GM12878 (cell line): ENCODE data around the gene NKX1-2. TPM values are rescaled to one million over a fixed set of nuclear protein-coding genes. Genes with fewer than 3 reads are reported as not detected.

ENCODE experiments used
- ATAC-seq: fragments of 200-7000 bp; cut with Tn5 transposase; 3 replicates; pipeline ENCODE4 v1.9.1; 2020; ENCODE audit warnings: mild to moderate bottlenecking, moderate library complexity
- BruUV-seq: library from RNA; stranded (reverse); fragments of 400-500 nt; replicated peaks from 2 replicates; lab custom pipeline; 2021; lab: Mats Ljungman, UMichigan
- CTCF ChIA-PET: fragments of 300-600 bp; sonication (Branson Sonifier 250); formaldehyde crosslinking; extraction: SDS; loops from one replicate; lab custom pipeline; 2021; ENCODE audit warnings: inconsistent platforms; lab: Yijun Ruan, JAX
- POLR2A ChIA-PET: fragments of 350-600 bp; formaldehyde crosslinking; extraction: SDS; loops from one replicate; lab custom pipeline; 2021; ENCODE audit warnings: inconsistent platforms; lab: Charles Lee
- RAD21 ChIA-PET: fragments of 300-600 bp; sonication (Branson Sonifier 250); formaldehyde crosslinking; loops from one replicate; lab custom pipeline; 2023; ENCODE audit warnings: antibody characterized with exemption; ENCODE audit not compliant: unreplicated experiment; lab: Charles Lee
- SMC1A ChIA-PET: fragments of 300-600 bp; sonication (Branson Sonifier 250); formaldehyde crosslinking; loops from one replicate; lab custom pipeline; 2023; ENCODE audit not compliant: unreplicated experiment, uncharacterized antibody; lab: Charles Lee
- DNase-seq: peaks from one replicate; pipeline ENCODE4 v3.0.0-alpha.2; 2011; ENCODE audit warnings: low read depth, low spot score
- FAIRE-seq: peaks from 3 replicates; lab custom pipeline; 2011; peaks lifted over from hg19 to GRCh38; lab: Jason Lieb, UNC
- H2AFZ ChIP-seq: 2 replicates; pipeline ENCODE4 v1.6.0; 2011; ENCODE audit warnings: low read depth, low read length, control low read depth; ENCODE audit not compliant: control insufficient read depth
- H3K27ac ChIP-seq: 2 replicates; pipeline ENCODE4 v1.5.1; 2011; ENCODE audit warnings: control low read depth; ENCODE audit not compliant: control insufficient read depth, insufficient read depth
- H3K27me3 ChIP-seq, 2 experiments: replicated peaks in 1 of 2; 2 replicates each; pipeline versions ENCODE4 v1.6.0 to v1.6.1; 2011; ENCODE audit warnings: low read length in 1 of 2; ENCODE audit not compliant: control insufficient read depth in 2 of 2, insufficient read depth in 2 of 2
- H3K36me3 ChIP-seq, 2 experiments: 2 replicates each; pipeline ENCODE4 v1.5.1; 2011; ENCODE audit warnings: low read length in 1 of 2; ENCODE audit not compliant: control insufficient read depth in 2 of 2, insufficient read depth in 2 of 2
- H3K4me1 ChIP-seq: 2 replicates; pipeline ENCODE4 v1.6.1; 2011; ENCODE audit warnings: mild to moderate bottlenecking, low read length, moderate library complexity, mixed read lengths; ENCODE audit not compliant: control insufficient read depth, insufficient read depth
- H3K4me2 ChIP-seq: 2 replicates; pipeline ENCODE4 v1.6.0; 2011; ENCODE audit warnings: control low read depth; ENCODE audit not compliant: control insufficient read depth, insufficient read depth
- H3K4me3 ChIP-seq: fragments of 200-600 bp; sonication (generic); 2 replicates; pipeline ENCODE4 v1.5.1; 2016
- H3K79me2 ChIP-seq: 2 replicates; pipeline ENCODE4 v1.6.0; 2011; ENCODE audit warnings: low read length; ENCODE audit not compliant: control insufficient read depth, insufficient read depth
- H3K9ac ChIP-seq: 2 replicates; pipeline ENCODE4 v1.8.0; 2011; ENCODE audit warnings: low read length, control low read depth, mixed read lengths; ENCODE audit not compliant: control insufficient read depth, insufficient read depth
- H3K9me3 ChIP-seq: replicated peaks from 3 replicates; pipeline ENCODE4 v1.5.1; 2011; ENCODE audit warnings: mild to moderate bottlenecking, low read length; ENCODE audit not compliant: control insufficient read depth, insufficient read depth
- H4K20me1 ChIP-seq: 2 replicates; pipeline ENCODE4 v1.6.0; 2011; ENCODE audit not compliant: control insufficient read depth, insufficient read depth
- BHLHE40 ChIP-seq, 2 experiments: fragments of 450-650 bp in 1 of 2; IDR thresholded peaks; 2 replicates each; pipeline ENCODE4 v1.6.1; 2011 to 2017; ENCODE audit warnings: low read depth in 2 of 2, borderline replicate concordance in 1 of 2, improper control_type of control experiment in 1 of 2, low read length in 1 of 2, mild to moderate bottlenecking in 1 of 2
- DPF2 ChIP-seq: fragments of 450-650 bp; IDR thresholded peaks from 2 replicates; pipeline ENCODE4 v1.6.1; 2017; ENCODE audit warnings: mild to moderate bottlenecking
- EZH2 ChIP-seq: IDR thresholded peaks from 2 replicates; pipeline ENCODE4 v1.6.1; 2012; ENCODE audit warnings: low read depth, mild to moderate bottlenecking, control low read depth, inconsistent platforms, low read length, borderline replicate concordance; ENCODE audit not compliant: control insufficient read depth
- GATAD2B ChIP-seq: fragments of 450-650 bp; conservative IDR thresholded peaks from 2 replicates; pipeline ENCODE4 v1.6.1; 2017; ENCODE audit warnings: low read depth, mild to moderate bottlenecking, moderate library complexity
- KAT2A ChIP-seq: conservative IDR thresholded peaks from 2 replicates; pipeline ENCODE4 v1.6.1; 2011; ENCODE audit warnings: low read depth, low read length; ENCODE audit not compliant: control insufficient read depth
- MXI1 ChIP-seq: fragments of 150-350 bp; IDR thresholded peaks from 2 replicates; pipeline ENCODE4 v1.6.1; 2011; ENCODE audit warnings: low read depth, mild to moderate bottlenecking, inconsistent platforms, low read length, improper control_type of control experiment
- NFYB ChIP-seq: IDR thresholded peaks from 2 replicates; pipeline ENCODE4 v1.6.1; 2011; ENCODE audit warnings: low read depth, mild to moderate bottlenecking, low read length, improper control_type of control experiment, moderate library complexity; ENCODE audit not compliant: insufficient read depth
- SIN3A ChIP-seq: IDR thresholded peaks from 2 replicates; pipeline ENCODE4 v1.6.1; 2012; ENCODE audit warnings: low read depth, low read length, improper control_type of control experiment
- SREBF1 ChIP-seq: IDR thresholded peaks from 2 replicates; pipeline ENCODE4 v1.6.1; 2012; ENCODE audit warnings: mild to moderate bottlenecking, low read length
- SRF ChIP-seq, 2 experiments: IDR thresholded peaks; 2 replicates each; pipeline ENCODE4 v1.6.1; 2011; ENCODE audit warnings: low read depth in 2 of 2, low read length in 2 of 2, mild to moderate bottlenecking in 1 of 2, moderate library complexity in 1 of 2
- WGBS: methylation state at CpG from one replicate; pipeline ENCODE4 v1.1.6; 2016; ENCODE audit warnings: low lambda C conversion rate; ENCODE audit not compliant: insufficient replicate concordance, insufficient coverage; ENCODE audit errors: missing lambda C conversion rate; 5-methylcytosine and 5-hydroxymethylcytosine counted together
- in situ Hi-C: fragments of 300-500 bp; cut with MboI; formaldehyde crosslinking; loops from 9 replicates; pipeline ENCODE4 v1.14.3; 2018; ENCODE audit warnings: mixed read lengths
- intact Hi-C: fragments of 100-400 bp; cut with micrococcal nuclease; formaldehyde crosslinking; loops from one replicate; pipeline ENCODE4 v1.14.2; 2022; ENCODE audit not compliant: unreplicated experiment
- polyA plus RNA-seq, 11 experiments: library from polyadenylated mRNA; depleted of rRNA in 4 of 11; unstranded in 6 of 11; stranded (reverse) in 5 of 11; fragments of >200 nt; fragmentation: Nextera tagmentation in 4 of 11; fragmentation: Illumina TruSeq in 1 of 11; extraction: Ambion mirVana in 4 of 11; extraction: Trizol in 1 of 11; gene quantifications; 1 replicate in 1 of 11; 2 replicates in 10 of 11; pipeline versions ENCODE4 v1.2.1 to v1.2.3, GENCODE V29; 2011 to 2016; ENCODE audit warnings: inconsistent platforms in 2 of 11, missing spikeins in 2 of 11, low read depth in 1 of 11
- total RNA-seq, 4 experiments: library from RNA; depleted of rRNA in 3 of 4; stranded (reverse); fragments of >200 nt in 3 of 4; fragmentation: Illumina TruSeq in 1 of 4; extraction: Trizol in 1 of 4; gene quantifications; 2 replicates each; pipeline versions ENCODE4 v1.2.1 to v1.2.3, GENCODE V29; 2013 to 2021
- TF ChIP-seq, protein P1 (sequence below): IDR thresholded peaks from 2 replicates; pipeline ENCODE4 v1.6.1; 2012; ENCODE audit warnings: low read depth, low read length, improper control_type of control experiment
- TF ChIP-seq, protein P2 (sequence below): fragments of 450-650 bp; IDR thresholded peaks from 2 replicates; pipeline ENCODE4 v1.6.1; 2016; ENCODE audit warnings: mild to moderate bottlenecking

NKX1-2 gene
- total and polyA plus RNA-seq, 10 of the 15 experiments (the other 5 are each of a cell fraction or from before 2014, with no cell fraction given), result not detected

DNA sequence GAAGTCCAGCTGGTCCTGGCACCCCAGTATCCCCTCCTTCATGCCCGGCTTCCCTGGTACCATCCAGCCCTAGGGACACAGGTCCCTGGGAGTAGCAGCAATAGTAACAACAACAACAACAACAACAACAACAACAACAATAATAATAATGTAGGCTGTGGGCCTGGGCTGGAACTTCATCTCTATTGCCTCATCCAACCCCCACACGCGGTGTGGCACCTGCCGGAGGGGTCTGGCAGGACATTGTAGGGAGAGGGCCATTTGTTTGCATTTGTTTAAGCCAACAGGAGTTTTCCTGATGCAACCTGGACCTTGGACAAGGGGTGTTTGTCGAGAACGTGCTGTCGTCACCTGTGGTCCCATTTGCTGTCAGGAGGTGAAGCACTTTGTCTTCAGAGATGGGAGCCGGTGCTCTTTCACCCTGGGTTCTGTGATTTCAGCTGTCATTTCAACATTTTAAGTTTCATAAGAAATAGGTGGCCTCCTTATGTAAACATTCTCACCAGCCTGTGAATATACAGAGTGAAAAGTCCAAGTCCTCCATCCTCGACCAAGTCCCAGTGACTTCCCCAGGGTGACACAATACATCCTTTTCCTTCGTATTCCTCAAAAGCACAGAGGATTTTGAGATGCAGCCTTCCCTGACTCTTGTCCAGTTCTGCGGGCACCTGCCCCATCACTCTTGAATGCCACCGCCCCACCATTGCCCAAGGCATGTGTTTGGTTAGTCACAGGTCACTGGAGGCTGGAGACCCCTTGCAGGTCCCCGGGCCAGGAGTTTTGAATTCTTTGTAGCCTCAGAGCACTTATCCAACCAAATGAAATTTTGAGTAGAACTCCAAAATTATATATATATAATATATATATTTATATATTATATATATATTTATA, 21.0 kb upstream of the NKX1-2 start:
- Histone ChIP-seq H2AFZ (no peak overlapping the region), H3K4me2 (no peak overlapping the region), H3K4me3 (no peak overlapping the region), H3K27ac (no peak overlapping the region), H4K20me1 (no peaks in the 10 kb centered on the region), H3K9ac (no peak overlapping the region), H3K4me1 (peaks cover 2% of the 10 kb centered on the region), H3K27me3 (no peaks in the 10 kb centered on the region), H3K36me3 (no peaks in the 10 kb centered on the region), H3K79me2 (no peaks in the 10 kb centered on the region), H3K9me3 (no peaks in the 10 kb centered on the region)
- no peak for ATAC-seq
- DNase-seq, result no peak
- intact Hi-C loops, result no loop called here
- in situ Hi-C loops, result no loop called here
- RAD21 ChIA-PET, result no interaction called here
- CTCF ChIA-PET, result no interaction called here
- BruUV-seq, result no TSS peak
- POLR2A ChIA-PET, result no interaction called here
- SMC1A ChIA-PET, result no interaction called here
- WGBS, result 92% methylated on average over 13 of the region's 13 CpGs
- TF ChIP-seq KAT2A (no peak), GATAD2B (no peak), MXI1 (no peak), SIN3A (no peak), SREBF1 (no peak), DPF2 (no peak), BHLHE40 (IDR thresholded peaks at IDR 0.05; ENCODE audit: borderline replicate concordance in 1 of 2, low read depth in 2 of 2, low read length in 1 of 2) (no peak), NFYB (no peak), SRF (IDR thresholded peaks at IDR 0.05; ENCODE audit: low read depth in 2 of 2, low read length in 2 of 2) (no peak), EZH2 (no peak)
- TF ChIP-seq, protein P1, sequence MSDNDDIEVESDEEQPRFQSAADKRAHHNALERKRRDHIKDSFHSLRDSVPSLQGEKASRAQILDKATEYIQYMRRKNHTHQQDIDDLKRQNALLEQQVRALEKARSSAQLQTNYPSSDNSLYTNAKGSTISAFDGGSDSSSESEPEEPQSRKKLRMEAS, result no peak
- TF ChIP-seq, protein P2, sequence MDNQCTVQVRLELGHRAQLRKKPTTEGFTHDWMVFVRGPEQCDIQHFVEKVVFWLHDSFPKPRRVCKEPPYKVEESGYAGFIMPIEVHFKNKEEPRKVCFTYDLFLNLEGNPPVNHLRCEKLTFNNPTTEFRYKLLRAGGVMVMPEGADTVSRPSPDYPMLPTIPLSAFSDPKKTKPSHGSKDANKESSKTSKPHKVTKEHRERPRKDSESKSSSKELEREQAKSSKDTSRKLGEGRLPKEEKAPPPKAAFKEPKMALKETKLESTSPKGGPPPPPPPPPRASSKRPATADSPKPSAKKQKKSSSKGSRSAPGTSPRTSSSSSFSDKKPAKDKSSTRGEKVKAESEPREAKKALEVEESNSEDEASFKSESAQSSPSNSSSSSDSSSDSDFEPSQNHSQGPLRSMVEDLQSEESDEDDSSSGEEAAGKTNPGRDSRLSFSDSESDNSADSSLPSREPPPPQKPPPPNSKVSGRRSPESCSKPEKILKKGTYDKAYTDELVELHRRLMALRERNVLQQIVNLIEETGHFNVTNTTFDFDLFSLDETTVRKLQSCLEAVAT, result no peak
- no peak for FAIRE-seq
